Endometrial microvascular endothelial cells (primary cell): Measurements from ENCODE around the gene ATE1. TPM values are rescaled to one million over a fixed set of nuclear protein-coding genes. Genes with fewer than 3 reads are reported as not detected.
"Not testable (repeated sequence)": the region's sequence is repeated elsewhere in the genome, so short reads cannot be mapped to it uniquely, and the experiment has no call there.

Experiments used
- in situ Hi-C: cut with HindIII; loops from 2 replicates; pipeline ENCODE4 v1.10.0; 2017; ENCODE audit warnings: low sequenced_read_pairs, low pct_unique_long_range_greater_than_20kb; ENCODE audit errors: inconsistent ontology term
- total RNA-seq: library from RNA; depleted of rRNA; stranded (reverse); fragments of >200 nt; gene quantifications from one replicate; pipeline ENCODE4 v1.2.3, GENCODE V29; 2015; ENCODE audit errors: inconsistent ontology term

ATE1 gene
- total RNA-seq, 1 donor from 2014 or later = 27.0 TPM

GRCh38 chr10:121765204-121765603 is 162.6 kb downstream of the ATE1 start:
- in situ Hi-C loops = no loop called here

DNA sequence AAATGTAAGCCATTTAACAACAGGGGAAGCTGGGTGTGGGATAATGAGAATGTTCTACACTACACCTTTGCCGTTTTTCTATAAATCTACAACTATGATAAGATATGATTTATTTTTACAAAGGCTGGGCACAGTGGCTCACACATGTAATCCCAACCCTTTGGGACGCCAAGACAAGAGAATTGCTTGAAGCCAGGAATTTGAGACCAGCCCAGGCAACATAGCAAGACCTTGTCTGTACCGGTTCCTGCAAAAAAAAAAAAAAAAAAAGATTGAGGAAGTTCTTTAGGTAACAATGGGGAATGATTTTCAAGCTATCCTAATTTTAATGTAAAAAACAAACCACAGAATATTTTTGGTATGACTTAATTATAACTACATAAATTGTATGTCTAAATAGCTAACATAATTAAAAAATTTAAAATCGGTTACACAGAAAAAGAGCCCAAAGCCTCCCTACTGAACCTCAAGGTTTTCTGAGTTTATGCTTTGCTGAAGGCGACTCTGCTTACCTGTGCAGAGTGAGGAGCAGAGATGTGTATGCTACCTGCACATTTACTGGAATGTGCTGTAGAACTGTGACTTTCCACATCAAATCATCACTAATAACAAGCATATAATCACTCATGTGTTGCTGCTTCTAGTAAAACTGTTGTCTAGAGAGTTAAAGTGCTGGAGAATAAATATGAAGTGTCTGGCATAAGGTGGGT is 163.4 kb downstream of the ATE1 start:
- in situ Hi-C loops = no loop called here

- in situ Hi-C loops = not testable (repeated sequence)
These were observed 170.6 kb downstream of the ATE1 start for GRCh38 chr10:121757241-121757640.

DNA sequence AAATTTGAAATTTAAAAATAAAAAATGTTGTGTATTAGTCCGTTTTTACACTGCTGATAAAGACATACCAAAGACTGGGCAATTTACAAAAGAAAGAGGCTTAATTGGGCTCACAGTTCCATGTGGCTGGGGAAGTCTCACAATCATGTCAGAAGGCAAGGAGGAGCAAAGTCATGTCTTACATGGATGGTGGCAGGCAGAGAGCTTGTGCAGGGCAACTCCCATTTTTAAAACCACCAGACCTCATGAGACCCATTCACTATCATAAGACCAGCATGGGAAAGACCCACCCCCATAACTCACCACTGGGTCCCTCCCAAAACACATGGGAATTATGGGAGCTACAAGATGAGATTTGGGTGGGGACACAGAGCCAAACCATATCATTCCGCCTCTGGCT is 172.3 kb downstream of the ATE1 start:
- in situ Hi-C loops = not testable (repeated sequence)

DNA sequence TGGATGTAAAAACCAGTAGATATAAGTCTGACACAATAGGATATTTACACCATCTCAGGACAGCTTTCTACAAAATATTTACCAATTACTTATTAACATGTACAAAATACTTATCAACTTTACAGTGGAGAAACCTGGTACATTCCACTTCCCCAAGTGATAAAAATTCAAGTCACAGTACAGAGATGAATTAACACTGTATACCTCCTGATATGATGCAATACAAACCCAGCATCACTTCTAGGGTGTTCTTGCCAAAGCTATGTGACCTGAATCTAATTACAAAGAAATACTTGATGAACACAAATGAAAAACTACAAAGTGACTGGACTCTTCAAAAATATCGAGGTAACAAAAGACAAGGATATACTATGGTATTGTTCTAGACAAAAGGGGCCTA is 173.2 kb downstream of the ATE1 start:
- in situ Hi-C loops = no loop called here

GRCh38 chr10:121753726-121754476 is 173.9 kb downstream of the ATE1 start:
- in situ Hi-C loops = no loop called here

- in situ Hi-C loops = no loop called here
These were observed 176.6 kb downstream of the ATE1 start for GRCh38 chr10:121751191-121751760.

GRCh38 chr10:121747163-121747775 is 180.6 kb downstream of the ATE1 start:
- in situ Hi-C loops = no loop called here

- in situ Hi-C loops = no loop called here
These were observed 186.5 kb downstream of the ATE1 start for GRCh38 chr10:121741248-121741792.

GRCh38 chr10:121740069-121740468 is 187.8 kb downstream of the ATE1 start:
- in situ Hi-C loops = no loop called here

GRCh38 chr10:121739114-121739513 is 188.7 kb downstream of the ATE1 start:
- in situ Hi-C loops = no loop called here

GRCh38 chr10:121736315-121737130 is 191.3 kb downstream of the ATE1 start:
- in situ Hi-C loops = no loop called here

DNA sequence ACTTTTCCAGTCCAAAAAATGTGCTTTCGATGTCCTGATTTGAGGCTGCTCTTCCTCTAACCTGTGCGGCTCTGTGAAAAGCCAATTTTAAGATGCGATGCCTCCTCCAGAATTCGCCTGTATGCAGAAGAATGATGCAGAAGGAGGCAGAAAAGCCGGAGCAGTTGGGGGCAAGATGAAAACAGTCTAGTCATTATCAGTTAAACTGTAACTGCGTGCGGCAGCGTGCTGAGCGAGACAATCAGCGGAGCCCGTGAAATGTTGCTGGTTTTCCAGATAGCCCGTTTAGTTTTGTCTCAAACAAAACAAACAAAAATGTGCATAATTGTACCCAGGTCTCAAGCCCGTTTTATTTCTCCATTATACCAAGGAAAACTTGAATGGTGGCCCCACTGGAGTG is 192.6 kb downstream of the ATE1 start:
- in situ Hi-C loops = no loop called here

DNA sequence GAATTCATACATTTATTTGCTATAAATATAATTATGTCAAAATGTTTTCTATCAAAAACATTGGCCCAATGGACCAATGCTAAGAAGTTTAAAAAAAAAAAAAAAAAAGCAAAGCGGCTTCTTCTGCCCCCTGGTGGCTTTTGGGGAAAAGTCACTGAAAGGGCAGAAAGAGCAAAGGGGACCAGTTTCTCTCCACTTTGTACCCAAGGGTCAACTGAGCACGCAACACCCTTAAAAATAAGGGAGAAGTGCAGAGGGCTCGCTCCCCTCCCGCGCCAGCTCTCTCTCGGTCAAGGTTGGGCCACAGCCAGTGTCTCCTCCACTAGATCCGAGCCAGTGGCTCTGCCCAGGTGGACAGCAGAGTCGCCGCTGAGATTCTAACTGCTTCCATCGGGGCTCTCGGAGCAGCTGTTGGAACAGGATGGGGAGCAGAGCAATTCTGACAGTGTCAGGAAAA is 193.2 kb downstream of the ATE1 start:
- in situ Hi-C loops = no loop called here

DNA sequence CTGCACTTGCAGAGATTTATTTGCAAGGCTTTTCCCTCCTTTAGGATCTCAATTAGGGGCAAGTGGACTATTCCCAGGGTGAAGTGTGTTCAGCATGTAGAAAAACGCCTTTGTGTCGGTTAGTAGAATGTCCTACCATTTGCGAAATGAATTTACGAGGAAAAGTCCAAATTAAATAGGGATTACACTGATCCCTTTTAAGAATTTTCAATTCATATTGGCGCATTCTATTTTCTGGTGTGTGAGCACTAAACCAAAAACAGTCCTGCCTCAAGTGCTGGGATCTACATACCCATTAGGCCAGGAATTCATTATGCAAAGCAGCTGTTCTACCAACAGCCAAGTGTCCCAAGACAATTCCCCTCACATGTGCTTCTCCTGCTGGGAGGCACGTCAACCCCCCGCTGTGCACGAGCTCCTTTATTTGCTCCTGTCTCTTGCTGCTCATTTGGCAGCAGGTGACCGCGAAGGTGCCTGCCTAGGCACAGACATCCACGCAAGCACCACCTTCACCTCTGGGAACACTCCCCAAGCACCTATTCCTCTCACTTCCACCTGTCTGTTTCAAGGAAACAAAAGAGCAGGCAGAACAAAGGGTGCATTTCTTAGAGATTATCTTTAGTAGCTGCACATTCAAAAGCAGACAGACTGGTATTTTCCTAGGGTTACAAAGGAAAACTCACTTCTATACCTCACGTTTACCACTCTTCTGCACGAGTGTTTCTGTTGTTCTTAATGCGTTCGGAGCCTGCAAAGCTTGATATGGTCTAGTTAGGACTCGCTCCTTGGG is 195.0 kb downstream of the ATE1 start:
- in situ Hi-C loops = no loop called here

- in situ Hi-C loops = no loop called here
These were observed 195.7 kb downstream of the ATE1 start for GRCh38 chr10:121732172-121732571.

- in situ Hi-C loops = no loop called here
These were observed 203.5 kb downstream of the ATE1 start for GRCh38 chr10:121724282-121724681.

GRCh38 chr10:121722665-121723064 is 205.2 kb downstream of the ATE1 start:
- in situ Hi-C loops = no loop called here
